AG04450 (cell line): ENCODE results near the gene PAK1IP1. TPM values are rescaled to one million over a fixed set of nuclear protein-coding genes. Genes with fewer than 3 reads are reported as not detected.
A peak's percentile ranks its signal among the peaks of the same experiment; 100 is the strongest.
"Not testable (repeated sequence)": the region's sequence is repeated elsewhere in the genome, so short reads cannot be mapped to it uniquely, and the experiment has no call there.

Experiments
- CTCF ChIA-PET: fragments of 300-600, 350-600 bp; formaldehyde crosslinking; extraction: SDS; loops from one replicate; lab custom pipeline; 2022; ENCODE audit warnings: antibody characterized with exemption, inconsistent platforms; lab: Charles Lee
- POLR2A ChIA-PET: fragments of 350-600 bp; formaldehyde crosslinking; extraction: SDS; loops from one replicate; lab custom pipeline; 2021; ENCODE audit warnings: antibody characterized with exemption, inconsistent platforms; lab: Yijun Ruan, JAX
- DNase-seq: peaks from one replicate; pipeline ENCODE4 v3.0.0-alpha.2; 2011; ENCODE audit warnings: low read depth, low spot score
- H3K27ac ChIP-seq: one replicate; pipeline ENCODE4 v1.5.1; 2012; ENCODE audit warnings: low read depth, low read length, control low read depth
- H3K27me3 ChIP-seq: one replicate; pipeline ENCODE4 v1.6.0; 2012; ENCODE audit warnings: low read length; ENCODE audit not compliant: control insufficient read depth, insufficient read depth
- H3K4me3 ChIP-seq: 2 replicates; pipeline ENCODE4 v1.5.1; 2011; ENCODE audit warnings: mild to moderate bottlenecking, low read depth, low read length, control low read depth
- H3K9me3 ChIP-seq: 2 replicates; pipeline ENCODE4 v1.5.1; 2012; ENCODE audit warnings: low read length; ENCODE audit not compliant: control insufficient read depth, insufficient read depth
- polyA plus RNA-seq: library from polyadenylated mRNA; depleted of rRNA; stranded (reverse); fragments of >200 nt; gene quantifications from 2 replicates; pipeline ENCODE4 v1.2.3, GENCODE V29; 2011; rRNA removed
- small RNA-seq: library from RNA; depleted of rRNA; stranded (forward); fragments of <200 nt; gene quantifications from one replicate; pipeline ENCODE3, GENCODE V24; 2012; ENCODE audit warnings: low read depth; ENCODE audit not compliant: insufficient read length
- TF ChIP-seq, protein P1 (sequence below): IDR thresholded peaks from 2 replicates; pipeline ENCODE4 v1.5.1; 2011; ENCODE audit warnings: low read depth, low read length, control low read depth, inconsistent platforms

The PAK1IP1 gene
- polyA plus RNA-seq, 1 experiment, result 24.2 TPM

DNA sequence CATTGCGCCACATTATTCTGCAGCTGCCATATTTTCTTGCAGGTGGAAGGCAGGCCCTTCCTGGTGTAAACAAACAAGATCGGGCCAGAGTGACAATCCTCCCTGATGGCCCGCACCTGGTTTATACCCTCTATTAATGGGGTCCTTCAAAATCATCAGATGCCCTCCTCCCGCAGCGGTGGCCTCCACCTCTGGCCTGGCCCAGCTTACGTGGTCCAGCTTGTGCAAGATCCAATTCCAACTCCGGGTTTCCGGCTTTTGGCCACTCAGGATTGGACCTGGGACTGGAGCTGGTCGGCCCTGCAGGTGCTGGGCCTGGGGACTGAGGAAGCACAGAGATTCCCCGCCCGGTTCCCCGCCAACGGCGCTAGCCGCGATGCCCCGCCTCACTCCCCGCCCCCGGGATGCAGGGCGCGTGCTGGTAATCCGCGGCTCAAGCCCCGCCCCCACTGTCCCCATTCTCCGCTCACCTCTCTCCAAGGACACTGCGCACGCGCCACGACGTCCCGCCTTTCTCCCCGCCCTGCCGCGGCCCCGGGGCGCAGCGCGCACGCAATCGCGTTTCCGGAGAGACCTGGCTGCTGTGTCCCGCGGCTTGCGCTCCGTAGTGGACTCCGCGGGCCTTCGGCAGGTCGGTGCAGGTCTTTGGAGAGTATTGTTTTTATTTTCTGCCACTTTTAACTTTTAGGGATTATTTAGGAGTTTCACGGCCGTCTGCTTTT, 52.6 kb downstream of the PAK1IP1 start, which contains the start of gene TMEM14B:
TSS of gene TMEM14B (plus strand) at position 555 of the 722 bp plus-strand sequence. CDS start 1,441 bp downstream, outside the sequence.
- H3K4me3 ChIP-seq, result peak within 1 kb of the TSS; percentile 72
- ChIA-PET CTCF (interaction anchor here (0.7 to 4.1 kb wide), 4 partner anchors 12 to 829 kb away, joined by 3 to 15 read pairs (median 4); no protein-coding TSS in a partner anchor), POLR2A (interaction anchor here (0.7 to 2.3 kb wide), 3 partner anchors 23 to 53 kb away, joined by 3 to 11 read pairs (median 3); partner anchors contain the start of genes C6orf52, PAK1IP1 and TMEM14C)
- H3K9me3 ChIP-seq, result no peaks in the 10 kb centered on the region
- peak; percentile 87 for DNase-seq
- H3K27me3 ChIP-seq, result no peaks in the 10 kb centered on the region
- peak within 1 kb of the TSS; percentile 22 for H3K27ac ChIP-seq
- TF ChIP-seq, protein P1, sequence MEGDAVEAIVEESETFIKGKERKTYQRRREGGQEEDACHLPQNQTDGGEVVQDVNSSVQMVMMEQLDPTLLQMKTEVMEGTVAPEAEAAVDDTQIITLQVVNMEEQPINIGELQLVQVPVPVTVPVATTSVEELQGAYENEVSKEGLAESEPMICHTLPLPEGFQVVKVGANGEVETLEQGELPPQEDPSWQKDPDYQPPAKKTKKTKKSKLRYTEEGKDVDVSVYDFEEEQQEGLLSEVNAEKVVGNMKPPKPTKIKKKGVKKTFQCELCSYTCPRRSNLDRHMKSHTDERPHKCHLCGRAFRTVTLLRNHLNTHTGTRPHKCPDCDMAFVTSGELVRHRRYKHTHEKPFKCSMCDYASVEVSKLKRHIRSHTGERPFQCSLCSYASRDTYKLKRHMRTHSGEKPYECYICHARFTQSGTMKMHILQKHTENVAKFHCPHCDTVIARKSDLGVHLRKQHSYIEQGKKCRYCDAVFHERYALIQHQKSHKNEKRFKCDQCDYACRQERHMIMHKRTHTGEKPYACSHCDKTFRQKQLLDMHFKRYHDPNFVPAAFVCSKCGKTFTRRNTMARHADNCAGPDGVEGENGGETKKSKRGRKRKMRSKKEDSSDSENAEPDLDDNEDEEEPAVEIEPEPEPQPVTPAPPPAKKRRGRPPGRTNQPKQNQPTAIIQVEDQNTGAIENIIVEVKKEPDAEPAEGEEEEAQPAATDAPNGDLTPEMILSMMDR, result no peak

DNA sequence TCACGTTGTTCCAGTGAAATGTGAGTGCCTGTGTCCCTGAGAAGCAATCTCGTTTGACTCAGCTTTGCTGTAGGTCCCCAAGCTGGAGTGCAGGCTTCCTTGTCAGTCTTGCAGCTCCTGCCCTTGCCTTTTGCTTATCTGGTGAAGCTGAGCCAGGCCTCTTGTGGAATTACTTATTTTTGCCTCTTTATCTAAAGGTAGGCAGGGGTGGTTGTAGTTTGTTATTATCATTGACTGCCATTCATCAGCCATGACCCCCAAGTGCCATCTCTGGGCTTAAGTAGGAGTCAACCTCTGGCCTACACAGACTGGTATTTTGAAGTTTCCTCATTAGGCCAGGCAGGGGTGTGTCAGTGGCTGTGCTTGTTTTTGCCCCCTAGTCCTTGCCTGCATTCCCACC, 55.0 kb downstream of the PAK1IP1 start:
- ChIA-PET CTCF (no interaction called here), POLR2A (no interaction called here)
- Histone ChIP-seq H3K27me3 (no peaks in the 10 kb centered on the region), H3K27ac (no peak overlapping the region), H3K4me3 (no peak overlapping the region), H3K9me3 (no peaks in the 10 kb centered on the region)
- no peak for DNase-seq
- TF ChIP-seq, protein P1, result no peak

DNA sequence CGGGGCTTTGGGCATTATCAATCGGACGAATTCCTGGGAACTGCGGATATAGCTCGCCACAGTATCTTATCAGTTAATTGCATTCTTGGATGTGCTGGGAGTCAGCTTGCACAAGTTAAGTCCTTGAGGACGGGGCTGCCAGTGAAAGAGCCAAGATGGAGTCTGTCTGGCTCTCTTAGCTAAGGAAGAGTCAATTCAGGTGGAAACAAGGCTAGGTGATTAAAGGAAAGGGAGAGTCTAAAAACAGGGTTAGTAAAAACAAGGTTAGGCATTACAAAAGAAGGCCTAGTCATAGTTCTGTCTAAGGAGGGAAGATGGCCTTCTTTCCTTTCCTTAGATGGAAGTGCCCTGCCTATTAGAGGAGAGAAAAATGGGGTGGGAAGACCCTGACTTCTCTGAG, 55.8 kb downstream of the PAK1IP1 start:
- POLR2A ChIA-PET, H3K27me3 ChIP-seq, H3K27ac ChIP-seq, H3K9me3 ChIP-seq, H3K4me3 ChIP-seq, DNase-seq: not testable (repeated sequence)
- CTCF ChIA-PET, result interaction anchor here (1.6 kb wide), 1 partner anchor 9 kb away, joined by 5 read pairs; no protein-coding TSS in a partner anchor

DNA sequence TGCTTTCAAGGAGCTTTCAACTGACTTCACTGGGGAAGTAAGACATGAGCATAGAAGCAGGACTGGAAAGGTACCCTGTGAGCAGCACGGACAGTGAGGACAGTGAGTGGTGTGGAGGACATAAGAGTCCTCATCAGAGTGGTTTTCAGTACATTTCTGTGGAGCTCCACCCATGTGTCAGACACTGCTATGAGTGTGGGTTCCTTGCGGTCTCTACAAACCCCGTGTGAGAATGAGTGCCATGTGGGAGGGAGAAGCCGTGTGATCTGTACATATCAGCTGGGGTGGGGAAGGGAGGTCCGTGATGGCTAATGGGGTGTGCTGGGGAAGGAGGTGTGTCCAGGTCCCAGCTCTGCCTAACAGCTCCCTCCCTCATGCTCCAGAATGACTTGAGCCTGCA, 57.0 kb downstream of the PAK1IP1 start:
- POLR2A ChIA-PET, result not testable (repeated sequence)
- CTCF ChIA-PET, result interaction anchor here (0.6 to 1.6 kb wide), 2 partner anchors 8 to 273 kb away, joined by 3 to 5 read pairs; no protein-coding TSS in a partner anchor

DNA sequence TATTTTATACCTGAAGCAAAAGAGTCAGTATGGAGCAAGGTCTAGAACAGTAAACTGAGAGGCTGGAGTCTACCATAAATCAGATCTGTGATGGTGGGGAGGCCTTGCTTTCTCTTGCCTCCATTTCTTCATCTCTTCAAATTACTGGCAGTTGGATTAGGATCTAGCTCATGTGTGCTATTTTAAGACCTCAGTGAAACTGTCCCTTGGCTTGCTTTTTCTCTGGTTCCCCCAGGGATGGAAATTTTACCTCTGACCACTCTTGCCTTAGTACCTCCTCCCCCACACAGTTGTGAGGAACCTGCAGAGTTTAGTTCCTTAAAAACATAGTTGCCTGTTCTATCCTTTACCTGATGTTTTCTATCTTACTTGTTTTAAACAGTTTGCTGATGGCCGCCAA, 61.3 kb downstream of the PAK1IP1 start:
- no peaks in the 10 kb centered on the region for H3K9me3 ChIP-seq
- H3K27me3 ChIP-seq, result no peaks in the 10 kb centered on the region
- H3K4me3 ChIP-seq, result no peak overlapping the region
- POLR2A ChIA-PET, result no interaction called here
- CTCF ChIA-PET, result interaction anchor here (0.7 kb wide), 1 partner anchor 10 kb away, joined by 3 read pairs; no protein-coding TSS in a partner anchor
- no peak for DNase-seq
- no peak overlapping the region for H3K27ac ChIP-seq
- TF ChIP-seq, protein P1, result no peak

More for the DNA sequence above, 57.0 kb downstream of the PAK1IP1 start:
- DNase-seq, H3K27ac ChIP-seq, H3K4me3 ChIP-seq, H3K27me3 ChIP-seq, H3K9me3 ChIP-seq: not testable (repeated sequence)

Small RNAs within 50 kb of the gene (small RNA-seq; reads per million reads assigned to genes)
- gene RF00019, result not detected
- not detected for gene RNA5SP203

Other genes with a start within 250 kb of the PAK1IP1 start
- gene GCNT2, start 173.6 kb upstream of the PAK1IP1 start, polyA plus RNA-seq, result 1.6 and 2.5 TPM in 2 replicates
- 0.63 and 0.74 TPM in 2 replicates for gene C6orf52, start 356 bp upstream of the PAK1IP1 start, polyA plus RNA-seq
- 284 and 385 TPM in 2 replicates for gene TMEM14C, start 28.1 kb downstream of the PAK1IP1 start, polyA plus RNA-seq
- gene TMEM14B, start 52.8 kb downstream of the PAK1IP1 start, polyA plus RNA-seq, result 104 and 148 TPM in 2 replicates
- not detected in 2 replicates for gene MAK, start 143.6 kb downstream of the PAK1IP1 start, polyA plus RNA-seq
- not detected in 2 replicates for gene GCM2, start 187.1 kb downstream of the PAK1IP1 start, polyA plus RNA-seq
- gene SYCP2L, start 192.1 kb downstream of the PAK1IP1 start, polyA plus RNA-seq, result 0.22 and 0.38 TPM in 2 replicates